ENCODE results near the gene LRRFIP1. TPM values are rescaled to one million over a fixed set of nuclear protein-coding genes. Genes with fewer than 3 reads are reported as not detected.

LRRFIP1 gene
- total and polyA plus RNA-seq, 2 of the 13 experiments (the other 11 are each of a cell fraction or from before 2014, with no cell fraction given), result 15.9 to 40.5 TPM

GRCh38 chr2:237686659-237687136 lies 59.3 kb downstream of the LRRFIP1 start:
- Histone ChIP-seq H2AFZ (ENCODE audit: low read length) (no peak overlapping the region), H3K79me2 (ENCODE audit: insufficient read depth, low read length) (no peaks in the 10 kb centered on the region), H3K9me3 (ENCODE audit: low read length) (no peaks in the 10 kb centered on the region), H3K36me3 (replicated peaks in 1 of 2; ENCODE audit: control insufficient read depth in 1 of 2, insufficient read depth in 2 of 2, low read length in 2 of 2) (no peaks in the 10 kb centered on the region), H3K4me3 (replicated peaks in 1 of 3; ENCODE audit: insufficient read depth in 1 of 3, low read depth in 2 of 3, low read length in 3 of 3) (no peak overlapping the region), H3K27me3 (ENCODE audit: control insufficient read depth in 1 of 2, insufficient read depth in 2 of 2, low read length in 2 of 2) (no peaks in the 10 kb centered on the region), H3K4me2 (ENCODE audit: low read depth, low read length) (no peak overlapping the region), H3K9ac (ENCODE audit: insufficient read depth, low read depth, low read length) (no peak overlapping the region), H3K27ac (ENCODE audit: extremely low read length, insufficient read depth, low read length) (no peak overlapping the region), H3K4me1 (ENCODE audit: insufficient read depth, low read length) (peaks cover 81% of the 10 kb centered on the region), H4K20me1 (ENCODE audit: insufficient read depth, low read length) (no peaks in the 10 kb centered on the region)
- in situ Hi-C loops (cut with HindIII; ENCODE audit: extremely low pct_ligation_motif_present, low pct_unique_long_range_greater_than_20kb), result no loop called here
- ATAC-seq (peak; percentile 62), DNase-seq (ENCODE audit: low spot score) (peak; percentile 35), FAIRE-seq (no peak)
- 67% methylated on average over 10 of the region's 11 CpGs for WGBS (ENCODE audit: low lambda C conversion rate)
- no TSS peak for BruUV-seq (replicated peaks)
- ChIA-PET POLR2A (interaction anchor here (0.7 kb wide), 1 partner anchor 125 kb away, joined by 4 read pairs; no protein-coding TSS in a partner anchor), CTCF (ENCODE audit: low intra/inter-chr PET ratio, low total read pairs) (interaction anchor here (2.1 to 3.8 kb wide), 3 partner anchors 13 to 105 kb away, joined by 8 to 22 read pairs (median 21); no protein-coding TSS in a partner anchor)
- intact Hi-C loops (cut with micrococcal nuclease; ENCODE audit: unreplicated experiment), result loop anchor here (2.0 to 5.0 kb wide), 2 partner anchors 58 to 174 kb away; no protein-coding TSS in a partner anchor
- no peak for TF ChIP-seq NCOR1 (IDR thresholded peaks at IDR 0.05; ENCODE audit: borderline replicate concordance, low read length)
- no peak for TF ChIP-seq GPBP1L1 (CRISPR knock-in tag; IDR thresholded peaks at IDR 0.05)
- peak; percentile 18; the same call in 1 of the 2 replicates for TF ChIP-seq SMC3 (IDR thresholded peaks at IDR 0.05; ENCODE audit: low read length)
- TF ChIP-seq ZNF362 (CRISPR knock-in tag; IDR thresholded peaks at IDR 0.05; ENCODE audit: borderline replicate concordance), result no peak
- TF ChIP-seq ZNF772 (CRISPR knock-in tag; IDR thresholded peaks at IDR 0.05), result no peak
- 0 out of 2 replicates have a peak, but pooled peaks have one; percentile 48 for TF ChIP-seq ZNF691 (CRISPR knock-in tag; IDR thresholded peaks at IDR 0.05; ENCODE audit: borderline replicate concordance, low read depth)
- peak; percentile 59 for TF ChIP-seq RAD21 (CRISPR knock-in tag; IDR thresholded peaks at IDR 0.05)
- TF ChIP-seq DZIP1 (CRISPR knock-in tag; IDR thresholded peaks at IDR 0.05), result 0 out of 2 replicates have a peak, but pooled peaks have one; percentile 75
- TF ChIP-seq ZNF619 (CRISPR knock-in tag; IDR thresholded peaks at IDR 0.05), result 0 out of 2 replicates have a peak, but pooled peaks have one; percentile 56
- TF ChIP-seq LBX2 (CRISPR knock-in tag; IDR thresholded peaks at IDR 0.05; ENCODE audit: borderline replicate concordance), result 0 out of 2 replicates have a peak, but pooled peaks have one; percentile 53
- TF ChIP-seq TEAD3 (CRISPR knock-in tag; optimal IDR thresholded peaks at IDR 0.05; ENCODE audit: borderline replicate concordance), result peak; percentile 32
- 0 out of 2 replicates have a peak, but pooled peaks have one; percentile 33 for TF ChIP-seq ZNF782 (CRISPR knock-in tag; IDR thresholded peaks at IDR 0.05; ENCODE audit: borderline replicate concordance)
- TF ChIP-seq MZF1 (CRISPR knock-in tag; IDR thresholded peaks at IDR 0.05; ENCODE audit: borderline replicate concordance), result no peak
- TF ChIP-seq MTA1 (CRISPR knock-in tag; IDR thresholded peaks at IDR 0.05; ENCODE audit: borderline replicate concordance), result peak; percentile 57; the same call in 1 of the 2 replicates
- TF ChIP-seq ZNF839 (CRISPR knock-in tag; IDR thresholded peaks at IDR 0.05; ENCODE audit: borderline replicate concordance), result 0 out of 2 replicates have a peak, but pooled peaks have one; percentile 54

Data from HepG2 (cell line).